ENCODE results near the gene DCDC2B.

GRCh38 chr1:32247983-32248889 lies 39.3 kb downstream of the DCDC2B start:
- TF ChIP-seq CDX4 (CRISPR knock-in tag; IDR thresholded peaks at IDR 0.05; ENCODE audit: borderline replicate concordance), result no peak
- peak; percentile 95 for TF ChIP-seq CTCF (IDR thresholded peaks at IDR 0.05)
- no peak for TF ChIP-seq JUN (CRISPR knock-in tag; IDR thresholded peaks at IDR 0.05)
- TF ChIP-seq USF1 (CRISPR knock-in tag; IDR thresholded peaks at IDR 0.05), result no peak
- no peak for TF ChIP-seq ELF4 (CRISPR knock-in tag; IDR thresholded peaks at IDR 0.05; ENCODE audit: low read depth)
- no peak for TF ChIP-seq CREB1 (CRISPR knock-in tag; IDR thresholded peaks at IDR 0.05)
- no peak for TF ChIP-seq ZNF232 (CRISPR knock-in tag; IDR thresholded peaks at IDR 0.05)
- no peak for TF ChIP-seq TCF7 (CRISPR knock-in tag; IDR thresholded peaks at IDR 0.05; ENCODE audit: low read depth)
- no peak for TF ChIP-seq RELA (CRISPR knock-in tag; IDR thresholded peaks at IDR 0.05; ENCODE audit: borderline replicate concordance)
- TF ChIP-seq ZBTB21 (CRISPR knock-in tag; IDR thresholded peaks at IDR 0.05; ENCODE audit: borderline replicate concordance), result no peak
- TF ChIP-seq KAT7 (CRISPR knock-in tag; IDR thresholded peaks at IDR 0.05; ENCODE audit: borderline replicate concordance), result no peak
- TF ChIP-seq NFYB (CRISPR knock-in tag; conservative IDR thresholded peaks at IDR 0.05; ENCODE audit: low read depth), result no peak
- TF ChIP-seq ZNF121 (CRISPR knock-in tag; IDR thresholded peaks at IDR 0.05), result peak; percentile 92
